ENCODE measurements around the gene CLASP1. TPM values are rescaled to one million over a fixed set of nuclear protein-coding genes. Genes with fewer than 3 reads are reported as not detected.
"Not testable (repeated sequence)": the region's sequence is repeated elsewhere in the genome, so short reads cannot be mapped to it uniquely, and the experiment has no call there.

CLASP1 gene
- total RNA-seq, 1 experiment from 2014 or later, result 40.0 TPM

- DNase-seq (ENCODE audit: extremely low read depth, low read depth), result no peak
Measured at GRCh38 chr2:121388371-121388770, 260.9 kb downstream of the CLASP1 start.

GRCh38 chr2:121387591-121388325 is 261.5 kb downstream of the CLASP1 start:
- DNase-seq (ENCODE audit: extremely low read depth, low read depth), result no peak

GRCh38 chr2:121386707-121387106 is 262.6 kb downstream of the CLASP1 start:
- no peak for DNase-seq (ENCODE audit: extremely low read depth, low read depth)

GRCh38 chr2:121386102-121386501 is 263.2 kb downstream of the CLASP1 start:
- DNase-seq (ENCODE audit: extremely low read depth, low read depth), result no peak

- no peak for DNase-seq (ENCODE audit: extremely low read depth, low read depth)
Measured at GRCh38 chr2:121382744-121383143, 266.5 kb downstream of the CLASP1 start.

- no peak for DNase-seq (ENCODE audit: extremely low read depth, low read depth)
Measured at GRCh38 chr2:121377646-121378045, 271.6 kb downstream of the CLASP1 start.

GRCh38 chr2:121376535-121377250 is 272.6 kb downstream of the CLASP1 start:
- no peak for DNase-seq (ENCODE audit: extremely low read depth, low read depth)

GRCh38 chr2:121375621-121376159 is 273.6 kb downstream of the CLASP1 start:
- DNase-seq (ENCODE audit: extremely low read depth, low read depth), result no peak

- not testable (repeated sequence) for DNase-seq (ENCODE audit: extremely low read depth, low read depth)
Measured at GRCh38 chr2:121374412-121375075, 274.7 kb downstream of the CLASP1 start.

- no peak for DNase-seq (ENCODE audit: extremely low read depth, low read depth)
Measured at GRCh38 chr2:121372721-121373353, 276.4 kb downstream of the CLASP1 start.

GRCh38 chr2:121372082-121372481 is 277.2 kb downstream of the CLASP1 start:
- DNase-seq (ENCODE audit: extremely low read depth, low read depth), result no peak

GRCh38 chr2:121368836-121369235 is 280.4 kb downstream of the CLASP1 start:
- DNase-seq (ENCODE audit: extremely low read depth, low read depth), result no peak

- no peak for DNase-seq (ENCODE audit: extremely low read depth, low read depth)
Measured at GRCh38 chr2:121368155-121368554, 281.1 kb downstream of the CLASP1 start.

- no peak for DNase-seq (ENCODE audit: extremely low read depth, low read depth)
Measured at GRCh38 chr2:121367246-121367900, 281.9 kb downstream of the CLASP1 start.

GRCh38 chr2:121366040-121366439 is 283.2 kb downstream of the CLASP1 start:
- DNase-seq (ENCODE audit: extremely low read depth, low read depth), result no peak

- DNase-seq (ENCODE audit: extremely low read depth, low read depth), result no peak
Measured at GRCh38 chr2:121365061-121365460, 284.2 kb downstream of the CLASP1 start.

GRCh38 chr2:121363632-121364420 is 285.4 kb downstream of the CLASP1 start:
- DNase-seq (ENCODE audit: extremely low read depth, low read depth), result no peak

GRCh38 chr2:121362774-121363173 is 286.5 kb downstream of the CLASP1 start:
- DNase-seq (ENCODE audit: extremely low read depth, low read depth), result no peak

- no peak for DNase-seq (ENCODE audit: extremely low read depth, low read depth)
Measured at GRCh38 chr2:121362226-121362625, 287.0 kb downstream of the CLASP1 start.
